HCT116 (cell line): Measurements from ENCODE around the gene PPM1H. TPM values are rescaled to one million over a fixed set of nuclear protein-coding genes. Genes with fewer than 3 reads are reported as not detected.
A peak's percentile ranks its signal among the peaks of the same experiment; 100 is the strongest.

Experiments used
- ATAC-seq: fragments of 200-7000 bp; cut with Tn5 transposase; 2 replicates; pipeline ENCODE4 v1.9.1; 2020; ENCODE audit warnings: mild to moderate bottlenecking, moderate library complexity
- BruUV-seq: library from RNA; stranded (reverse); fragments of 400-500 nt; replicated peaks from 2 replicates; lab custom pipeline; 2021; lab: Mats Ljungman, UMichigan
- CTCF ChIA-PET: fragments of 300-600 bp; sonication (Branson Sonifier 250); formaldehyde crosslinking; loops from one replicate; lab custom pipeline; 2021; ENCODE audit warnings: antibody characterized with exemption; lab: Charles Lee
- POLR2A ChIA-PET: fragments of 300-600, 350-600 bp; sonication (Branson Sonifier 250); formaldehyde crosslinking; loops from one replicate; lab custom pipeline; 2021; ENCODE audit warnings: antibody characterized with exemption; lab: Charles Lee
- RAD21 ChIA-PET, 2 experiments: fragments of 300-600 bp; sonication (Branson Sonifier 250); formaldehyde crosslinking; loops; one replicate each; lab custom pipeline; 2023; ENCODE audit warnings: low total read pairs in 2 of 2; ENCODE audit not compliant: uncharacterized antibody in 2 of 2, unreplicated experiment in 2 of 2, low non-redundant PET in 1 of 2; lab: Charles Lee
- DNase-seq: peaks from one replicate; pipeline ENCODE4 v3.0.0-alpha.2; 2010; ENCODE audit warnings: low read depth, low spot score
- H2AFZ ChIP-seq: fragments of 200-600 bp; shearing (Covaris generic), sonication (generic); 2 replicates; pipeline ENCODE4 v1.6.1; 2017; ENCODE audit warnings: low read depth, mixed run types, mixed read lengths, antibody characterized with exemption, low read length; ENCODE audit not compliant: poor library complexity, severe bottlenecking
- H3K27ac ChIP-seq: 2 replicates; pipeline ENCODE4 v1.5.1; 2012; ENCODE audit warnings: low read depth, low read length
- H3K27me3 ChIP-seq: fragments of 200-600 bp; sonication (generic); 2 replicates; pipeline ENCODE4 v1.6.1; 2016; ENCODE audit warnings: mixed run types, low read length, mixed read lengths; ENCODE audit not compliant: insufficient read depth
- H3K36me3 ChIP-seq, 2 experiments: fragments of 200-500 bp in 1 of 2; fragments of 200-600 bp in 1 of 2; sonication (Bioruptor generic) in 1 of 2; sonication (generic) in 1 of 2; 2 replicates each; pipeline versions ENCODE4 v1.5.1 to v1.6.1; 2014 to 2016; ENCODE audit warnings: low read length in 2 of 2, inconsistent platforms in 1 of 2, mixed read lengths in 1 of 2, mixed run types in 1 of 2; ENCODE audit not compliant: insufficient read depth in 2 of 2, control insufficient read depth in 1 of 2
- H3K4me1 ChIP-seq, 2 experiments: fragments of 200-600 bp in 1 of 2; sonication (generic) in 1 of 2; 2 replicates each; pipeline versions ENCODE4 v1.5.1 to v1.6.1; 2012 to 2017; ENCODE audit warnings: low read length in 2 of 2, inconsistent platforms in 1 of 2, mild to moderate bottlenecking in 1 of 2, mixed read lengths in 1 of 2, mixed run types in 1 of 2, moderate library complexity in 1 of 2; ENCODE audit not compliant: insufficient read depth in 2 of 2, control insufficient read depth in 1 of 2
- H3K4me2 ChIP-seq: fragments of 200-600 bp; sonication (generic); 2 replicates; pipeline ENCODE4 v1.6.1; 2017; ENCODE audit warnings: mixed run types, low read length, mixed read lengths
- H3K4me3 ChIP-seq, 2 experiments: fragments of 200-600 bp in 1 of 2; sonication (generic) in 1 of 2; replicated peaks in 1 of 2; 2 replicates each; pipeline ENCODE4 v1.5.1; 2011 to 2016; ENCODE audit warnings: low read length in 2 of 2, control low read depth in 1 of 2, low read depth in 1 of 2, mild to moderate bottlenecking in 1 of 2, mixed read lengths in 1 of 2, mixed run types in 1 of 2
- H3K79me2 ChIP-seq: fragments of 200-600 bp; sonication (generic); 2 replicates; pipeline ENCODE4 v1.6.1; 2017; ENCODE audit warnings: mild to moderate bottlenecking, mixed run types, low read length, moderate library complexity, mixed read lengths; ENCODE audit not compliant: insufficient read depth
- H3K9ac ChIP-seq: fragments of 200-600 bp; sonication (generic); 2 replicates; pipeline ENCODE4 v1.6.1; 2016; ENCODE audit warnings: low read length, mixed read lengths
- H3K9me2 ChIP-seq: fragments of 200-600 bp; sonication (generic), shearing (Covaris generic); 2 replicates; pipeline ENCODE4 v1.6.1; 2017; ENCODE audit warnings: mixed run types, mild to moderate bottlenecking, moderate library complexity; ENCODE audit not compliant: insufficient read depth
- H3K9me3 ChIP-seq, 2 experiments: fragments of 200-500 bp in 1 of 2; fragments of 200-600 bp in 1 of 2; sonication (Bioruptor generic) in 1 of 2; sonication (generic) in 1 of 2; 2 replicates each; pipeline ENCODE4 v1.6.1; 2014 to 2017; ENCODE audit warnings: low read length in 2 of 2, mixed read lengths in 2 of 2, inconsistent platforms in 1 of 2, low read depth in 1 of 2, mild to moderate bottlenecking in 1 of 2, mixed run types in 1 of 2, moderate library complexity in 1 of 2; ENCODE audit not compliant: control insufficient read depth in 1 of 2, insufficient read depth in 1 of 2
- H4K20me1 ChIP-seq: fragments of 200-600 bp; sonication (generic), shearing (Covaris generic); 2 replicates; pipeline ENCODE4 v1.6.1; 2017; ENCODE audit warnings: mixed run types, mild to moderate bottlenecking, moderate library complexity; ENCODE audit not compliant: insufficient read depth
- CEBPB ChIP-seq: IDR thresholded peaks from 2 replicates; pipeline ENCODE4 v1.6.1; 2012; ENCODE audit warnings: low read depth
- EGR1 ChIP-seq: IDR thresholded peaks from 2 replicates; pipeline ENCODE4 v1.6.1; 2012; ENCODE audit warnings: low read depth
- EZH2phosphoT487 ChIP-seq: fragments of 200-600 bp; IDR thresholded peaks from 2 replicates; pipeline ENCODE4 v1.6.1; 2018; ENCODE audit warnings: antibody characterized with exemption, borderline replicate concordance
- FOSL1 ChIP-seq: IDR thresholded peaks from 2 replicates; pipeline ENCODE4 v1.6.1; 2012; ENCODE audit warnings: low read depth
- JUND ChIP-seq: IDR thresholded peaks from 2 replicates; pipeline ENCODE4 v1.6.1; 2012
- POLR2A ChIP-seq: IDR thresholded peaks from 2 replicates; pipeline ENCODE4 v1.7.0; 2011; ENCODE audit warnings: borderline replicate concordance; ENCODE audit not compliant: insufficient read depth, insufficient read length; ENCODE audit errors: extremely low read depth
- POLR2AphosphoS5 ChIP-seq: IDR thresholded peaks from 2 replicates; pipeline ENCODE4 v1.6.1; 2011; ENCODE audit warnings: mild to moderate bottlenecking, low read depth, low read length, moderate library complexity
- RAD21 ChIP-seq: IDR thresholded peaks from 2 replicates; pipeline ENCODE4 v1.6.1; 2012; ENCODE audit warnings: low read depth, mild to moderate bottlenecking
- SP1 ChIP-seq: IDR thresholded peaks from 2 replicates; pipeline ENCODE4 v1.6.1; 2012; ENCODE audit warnings: low read depth
- TCF7L2 ChIP-seq: IDR thresholded peaks from 2 replicates; pipeline ENCODE4 v1.7.0; 2011; ENCODE audit warnings: borderline replicate concordance, inconsistent platforms; ENCODE audit not compliant: insufficient read depth, insufficient read length; ENCODE audit errors: extremely low read depth
- YY1 ChIP-seq: IDR thresholded peaks from 2 replicates; pipeline ENCODE4 v1.6.1; 2011; ENCODE audit warnings: low read length, low read depth, moderate library complexity, mild to moderate bottlenecking; ENCODE audit not compliant: insufficient replicate concordance; ENCODE audit errors: extremely low read depth
- ZFX ChIP-seq: fragments of 450-650 bp; IDR thresholded peaks from 2 replicates; pipeline ENCODE4 v1.6.1; 2017
- intact Hi-C: fragments of 100-400 bp; cut with micrococcal nuclease; formaldehyde crosslinking; loops from 2 replicates; pipeline ENCODE4 v1.10.0; 2022
- total RNA-seq: library from RNA; stranded (reverse); gene quantifications from one replicate; pipeline ENCODE4 v1.2.1, GENCODE V29; 2021; ENCODE audit not compliant: unreplicated experiment
- TF ChIP-seq, protein P1 (sequence below): IDR thresholded peaks from 2 replicates; pipeline ENCODE4 v1.6.1; 2012; ENCODE audit warnings: low read depth
- TF ChIP-seq, protein P2 (sequence below): IDR thresholded peaks from 2 replicates; pipeline ENCODE4 v1.6.1; 2012
- TF ChIP-seq, protein P3 (sequence below), 3 experiments: fragments of 200-600 bp in 1 of 3; sonication (generic) in 1 of 3; IDR thresholded peaks in 2 of 3; conservative IDR thresholded peaks in 1 of 3; 2 replicates each; pipeline ENCODE4 v1.5.1; 2012 to 2017; ENCODE audit warnings: low read depth in 2 of 3, low read length in 2 of 3, antibody characterized with exemption in 1 of 3, borderline replicate concordance in 1 of 3, control low read depth in 1 of 3, mild to moderate bottlenecking in 1 of 3, mixed read lengths in 1 of 3, mixed run types in 1 of 3, moderate library complexity in 1 of 3; ENCODE audit not compliant: insufficient read depth in 1 of 3

The PPM1H gene
- total RNA-seq, 1 experiment from 2014 or later = 8.0 TPM

GRCh38 chr12:62898526-62898925, 36.4 kb downstream of the PPM1H start:
- DNase-seq (no peak), ATAC-seq (no peak)
- CTCF ChIA-PET = no interaction called here
- H3K36me3 ChIP-seq = no peaks in the 10 kb centered on the region
- H3K4me3 ChIP-seq = no peak overlapping the region
- POLR2A ChIA-PET = no interaction called here
- H3K4me1 ChIP-seq = peaks cover 3 to 5% of the 10 kb centered on the region in 2 experiments; a peak in 1 of 4 replicates
- no TSS peak for BruUV-seq
- no peaks in the 10 kb centered on the region for H3K79me2 ChIP-seq
- no peaks in the 10 kb centered on the region for H3K9me2 ChIP-seq
- H2AFZ ChIP-seq = no peak overlapping the region
- H4K20me1 ChIP-seq = no peaks in the 10 kb centered on the region
- H3K27me3 ChIP-seq = no peaks in the 10 kb centered on the region
- intact Hi-C loops = no loop called here
- RAD21 ChIA-PET = no interaction called here
- no peak overlapping the region for H3K27ac ChIP-seq
- no peak overlapping the region for H3K4me2 ChIP-seq
- H3K9me3 ChIP-seq = no peaks in the 10 kb centered on the region
- peak; percentile 26; the same call in 1 of the 2 replicates for TF ChIP-seq FOSL1
- TF ChIP-seq CEBPB = peak; percentile 45; the same call in 1 of the 2 replicates
- TF ChIP-seq SP1 = no peak
- no peak overlapping the region for H3K9ac ChIP-seq

DNA sequence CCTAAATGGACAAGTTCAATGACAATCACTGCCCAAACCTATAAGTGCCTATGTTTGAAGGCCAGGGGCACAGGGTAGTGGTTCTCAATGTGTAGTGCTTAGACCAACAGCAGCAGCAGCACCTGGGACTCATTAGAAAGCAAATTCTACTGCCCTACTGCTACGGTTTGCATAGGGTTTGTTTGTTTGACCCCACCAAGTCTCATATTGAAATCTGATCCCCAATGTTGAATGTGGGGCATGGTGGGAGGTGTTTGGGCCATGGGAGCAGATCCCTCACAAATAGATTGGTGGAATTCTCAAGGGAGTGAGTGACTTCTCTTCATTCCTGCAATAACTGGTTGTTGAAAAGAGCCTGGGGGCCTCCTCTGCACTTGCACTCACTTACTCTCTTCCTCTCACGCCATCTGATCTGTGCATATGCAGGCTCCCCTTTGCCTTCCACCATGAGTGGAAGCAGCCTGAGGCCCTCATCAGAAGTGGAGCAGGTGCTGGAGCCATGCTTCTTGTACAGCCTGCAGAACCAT, 39.5 kb downstream of the PPM1H start:
- Histone ChIP-seq H3K79me2 (no peaks in the 10 kb centered on the region), H3K9me2 (no peaks in the 10 kb centered on the region), H3K4me3 (no peak overlapping the region), H3K27me3 (no peaks in the 10 kb centered on the region), H3K27ac (no peak overlapping the region), H3K9ac (no peak overlapping the region), H3K4me2 (no peak overlapping the region), H2AFZ (no peak overlapping the region), H3K36me3 (no peaks in the 10 kb centered on the region), H3K9me3 (no peaks in the 10 kb centered on the region), H4K20me1 (no peaks in the 10 kb centered on the region), H3K4me1 (peaks cover 0 to 8% of the 10 kb centered on the region in 2 experiments; a peak in 1 of 4 replicates)
- POLR2A ChIA-PET = no interaction called here
- CTCF ChIA-PET = no interaction called here
- ATAC-seq (no peak), DNase-seq (no peak)
- intact Hi-C loops = no loop called here
- RAD21 ChIA-PET = no interaction called here
- TF ChIP-seq EGR1 (no peak), POLR2A (no peak), RAD21 (no peak), ZFX (no peak), POLR2AphosphoS5 (no peak), TCF7L2 (no peak), JUND (no peak), EZH2phosphoT487 (no peak), YY1 (no peak)
- TF ChIP-seq, protein P1, sequence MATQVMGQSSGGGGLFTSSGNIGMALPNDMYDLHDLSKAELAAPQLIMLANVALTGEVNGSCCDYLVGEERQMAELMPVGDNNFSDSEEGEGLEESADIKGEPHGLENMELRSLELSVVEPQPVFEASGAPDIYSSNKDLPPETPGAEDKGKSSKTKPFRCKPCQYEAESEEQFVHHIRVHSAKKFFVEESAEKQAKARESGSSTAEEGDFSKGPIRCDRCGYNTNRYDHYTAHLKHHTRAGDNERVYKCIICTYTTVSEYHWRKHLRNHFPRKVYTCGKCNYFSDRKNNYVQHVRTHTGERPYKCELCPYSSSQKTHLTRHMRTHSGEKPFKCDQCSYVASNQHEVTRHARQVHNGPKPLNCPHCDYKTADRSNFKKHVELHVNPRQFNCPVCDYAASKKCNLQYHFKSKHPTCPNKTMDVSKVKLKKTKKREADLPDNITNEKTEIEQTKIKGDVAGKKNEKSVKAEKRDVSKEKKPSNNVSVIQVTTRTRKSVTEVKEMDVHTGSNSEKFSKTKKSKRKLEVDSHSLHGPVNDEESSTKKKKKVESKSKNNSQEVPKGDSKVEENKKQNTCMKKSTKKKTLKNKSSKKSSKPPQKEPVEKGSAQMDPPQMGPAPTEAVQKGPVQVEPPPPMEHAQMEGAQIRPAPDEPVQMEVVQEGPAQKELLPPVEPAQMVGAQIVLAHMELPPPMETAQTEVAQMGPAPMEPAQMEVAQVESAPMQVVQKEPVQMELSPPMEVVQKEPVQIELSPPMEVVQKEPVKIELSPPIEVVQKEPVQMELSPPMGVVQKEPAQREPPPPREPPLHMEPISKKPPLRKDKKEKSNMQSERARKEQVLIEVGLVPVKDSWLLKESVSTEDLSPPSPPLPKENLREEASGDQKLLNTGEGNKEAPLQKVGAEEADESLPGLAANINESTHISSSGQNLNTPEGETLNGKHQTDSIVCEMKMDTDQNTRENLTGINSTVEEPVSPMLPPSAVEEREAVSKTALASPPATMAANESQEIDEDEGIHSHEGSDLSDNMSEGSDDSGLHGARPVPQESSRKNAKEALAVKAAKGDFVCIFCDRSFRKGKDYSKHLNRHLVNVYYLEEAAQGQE = no peak
- TF ChIP-seq, protein P2, sequence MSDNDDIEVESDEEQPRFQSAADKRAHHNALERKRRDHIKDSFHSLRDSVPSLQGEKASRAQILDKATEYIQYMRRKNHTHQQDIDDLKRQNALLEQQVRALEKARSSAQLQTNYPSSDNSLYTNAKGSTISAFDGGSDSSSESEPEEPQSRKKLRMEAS = no peak
- TF ChIP-seq, protein P3, sequence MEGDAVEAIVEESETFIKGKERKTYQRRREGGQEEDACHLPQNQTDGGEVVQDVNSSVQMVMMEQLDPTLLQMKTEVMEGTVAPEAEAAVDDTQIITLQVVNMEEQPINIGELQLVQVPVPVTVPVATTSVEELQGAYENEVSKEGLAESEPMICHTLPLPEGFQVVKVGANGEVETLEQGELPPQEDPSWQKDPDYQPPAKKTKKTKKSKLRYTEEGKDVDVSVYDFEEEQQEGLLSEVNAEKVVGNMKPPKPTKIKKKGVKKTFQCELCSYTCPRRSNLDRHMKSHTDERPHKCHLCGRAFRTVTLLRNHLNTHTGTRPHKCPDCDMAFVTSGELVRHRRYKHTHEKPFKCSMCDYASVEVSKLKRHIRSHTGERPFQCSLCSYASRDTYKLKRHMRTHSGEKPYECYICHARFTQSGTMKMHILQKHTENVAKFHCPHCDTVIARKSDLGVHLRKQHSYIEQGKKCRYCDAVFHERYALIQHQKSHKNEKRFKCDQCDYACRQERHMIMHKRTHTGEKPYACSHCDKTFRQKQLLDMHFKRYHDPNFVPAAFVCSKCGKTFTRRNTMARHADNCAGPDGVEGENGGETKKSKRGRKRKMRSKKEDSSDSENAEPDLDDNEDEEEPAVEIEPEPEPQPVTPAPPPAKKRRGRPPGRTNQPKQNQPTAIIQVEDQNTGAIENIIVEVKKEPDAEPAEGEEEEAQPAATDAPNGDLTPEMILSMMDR (IDR thresholded peaks at IDR 0.05 in 2 of 3, conservative IDR thresholded peaks at IDR 0.05 in 1 of 3; ENCODE audit: borderline replicate concordance in 1 of 3, insufficient read depth in 1 of 3, low read depth in 2 of 3, low read length in 2 of 3) = no peak
- BruUV-seq = no TSS peak
